DMS153 treated with DMSO at 0.1 percent for 48 hours (cell line): ENCODE data around the gene NKAIN2.

ENCODE experiments used
- DNase-seq: peaks from one replicate; lab custom pipeline; 2025; ENCODE audit not compliant: unreplicated experiment; lab: John Stamatoyannopoulos, UW

Gene NKAIN2

DNA sequence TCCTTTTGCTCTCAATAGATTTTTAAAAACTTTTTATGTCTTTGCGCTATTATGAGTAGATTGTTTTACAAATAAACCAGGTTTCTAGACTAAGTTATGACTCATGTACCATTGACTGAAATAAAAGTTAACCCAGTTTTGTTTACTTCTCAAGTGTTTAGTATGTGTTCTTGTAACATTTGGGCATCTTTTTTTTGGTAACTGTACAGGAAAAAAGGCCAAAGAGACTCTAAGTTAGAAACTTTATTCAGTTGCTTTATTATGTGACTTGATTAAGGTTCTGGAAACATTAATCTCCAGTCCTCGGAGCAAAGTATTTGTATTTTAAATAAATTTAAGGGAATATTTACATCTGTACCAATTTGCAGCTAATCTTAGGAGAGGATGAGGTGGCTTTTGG is 2.9 kb downstream of the NKAIN2 start:
- peak; percentile 56 for DNase-seq

DNA sequence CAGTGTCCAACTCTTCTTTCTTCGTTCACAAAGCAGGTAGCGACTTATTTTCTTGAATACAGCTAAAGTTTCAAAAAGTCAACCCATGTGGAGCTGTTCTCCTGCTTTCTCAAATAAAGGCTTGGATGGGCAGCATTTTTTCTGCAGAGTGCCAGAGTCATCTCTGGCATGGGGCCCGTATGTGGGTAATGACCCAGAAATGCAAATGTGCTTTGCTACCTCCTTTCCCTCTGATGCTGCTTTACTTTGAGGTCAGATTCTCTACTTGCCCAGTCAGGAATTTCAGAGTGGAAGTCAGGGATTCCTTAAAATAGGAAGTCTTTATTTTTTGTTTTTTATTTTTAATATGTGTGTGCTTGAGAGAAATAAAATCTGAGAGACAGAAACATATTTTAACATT is 4.9 kb downstream of the NKAIN2 start:
- DNase-seq = peak; percentile 60

- DNase-seq = no peak
Measured at GRCh38 chr6:123810214-123810613, 6.5 kb downstream of the NKAIN2 start.

DNA sequence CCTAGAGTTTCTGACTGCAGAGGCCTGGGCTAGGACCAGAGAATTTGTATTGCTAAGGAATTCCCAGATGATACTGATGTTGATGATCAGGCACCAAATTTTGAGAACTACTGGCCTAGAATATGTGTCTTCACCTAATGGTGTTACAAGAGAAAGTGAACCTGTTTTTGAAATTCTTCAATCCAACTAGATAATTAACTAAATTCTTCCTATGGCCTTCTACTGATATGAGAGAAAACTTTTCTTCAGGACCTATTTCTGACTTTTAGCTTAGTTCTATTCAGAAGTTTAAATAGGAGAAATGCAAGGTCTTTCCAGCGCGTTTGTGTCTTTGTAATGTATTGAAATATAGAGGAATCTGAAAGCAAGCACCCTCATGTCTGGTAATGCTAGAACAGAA is 7.3 kb downstream of the NKAIN2 start:
- DNase-seq = no peak

GRCh38 chr6:123811378-123811777 is 7.7 kb downstream of the NKAIN2 start:
- DNase-seq = no peak

DNA sequence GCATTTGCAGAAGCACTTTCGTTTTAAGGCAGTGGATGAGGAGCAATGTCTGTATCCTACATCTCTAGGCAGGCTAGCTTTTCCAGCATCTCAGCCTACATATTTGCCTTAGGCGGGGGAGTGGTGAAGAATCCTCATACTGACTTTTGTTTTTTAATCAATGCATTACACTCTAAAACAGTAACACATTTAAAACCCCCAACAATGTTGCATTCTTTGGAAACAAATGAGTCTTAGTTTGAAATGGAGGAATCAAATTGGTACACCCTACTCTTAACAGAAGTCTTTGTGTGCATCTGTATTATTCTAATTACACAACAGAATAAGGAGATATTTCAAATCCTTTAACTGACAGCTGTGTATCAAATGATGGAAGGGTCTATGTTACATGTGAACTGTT is 9.0 kb downstream of the NKAIN2 start:
- no peak for DNase-seq

DNA sequence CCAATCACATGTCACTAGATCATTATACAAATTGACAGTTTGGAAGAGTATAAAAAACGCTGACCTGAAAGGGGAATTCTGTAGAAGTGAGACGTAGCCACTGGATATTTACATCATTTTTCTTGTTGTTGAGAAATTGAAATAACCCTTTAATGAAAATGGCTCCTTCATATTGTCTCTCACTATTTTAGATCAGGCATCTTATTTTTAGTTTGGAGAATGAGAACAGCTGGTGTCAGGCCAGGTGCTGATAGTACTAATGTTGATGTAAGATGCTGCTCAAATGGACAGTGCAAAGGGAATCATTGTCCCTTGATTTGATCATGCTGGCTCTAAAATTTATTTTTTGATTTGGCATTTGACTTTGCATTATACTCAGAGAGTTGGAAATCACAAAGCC is 17.4 kb downstream of the NKAIN2 start:
- DNase-seq = no peak

DNA sequence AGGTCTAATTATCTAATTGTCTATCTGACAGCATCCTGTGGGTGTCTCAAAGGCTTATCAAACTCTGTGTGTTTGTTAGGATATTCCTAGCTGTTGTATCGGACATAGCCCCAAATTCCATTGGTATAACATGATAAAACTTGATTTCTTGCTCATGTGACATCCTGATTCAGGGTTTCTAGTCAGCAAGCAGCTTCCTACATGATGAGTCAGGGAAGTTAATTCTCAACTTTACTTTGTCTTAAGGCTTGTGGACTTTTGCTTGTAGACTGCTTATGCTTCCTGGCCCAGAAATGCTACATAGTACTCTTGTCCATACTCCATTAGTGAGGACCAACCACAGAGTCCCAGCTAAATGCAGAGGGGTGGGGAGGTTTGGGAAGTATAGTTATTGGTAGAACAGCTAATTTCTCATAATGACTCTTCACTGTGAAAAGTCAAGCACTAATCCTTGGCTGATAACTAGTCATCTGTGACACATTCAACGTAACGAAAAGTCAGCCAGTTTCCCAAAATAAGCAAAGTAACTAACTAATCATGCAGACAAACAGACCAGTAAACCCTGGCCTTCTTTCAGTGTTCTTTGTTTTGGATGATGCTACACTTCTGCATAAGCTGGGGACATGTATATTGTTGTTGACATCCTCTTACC is 25.8 kb downstream of the NKAIN2 start:
- DNase-seq = no peak

GRCh38 chr6:123830120-123830519 is 26.5 kb downstream of the NKAIN2 start:
- DNase-seq = no peak

DNA sequence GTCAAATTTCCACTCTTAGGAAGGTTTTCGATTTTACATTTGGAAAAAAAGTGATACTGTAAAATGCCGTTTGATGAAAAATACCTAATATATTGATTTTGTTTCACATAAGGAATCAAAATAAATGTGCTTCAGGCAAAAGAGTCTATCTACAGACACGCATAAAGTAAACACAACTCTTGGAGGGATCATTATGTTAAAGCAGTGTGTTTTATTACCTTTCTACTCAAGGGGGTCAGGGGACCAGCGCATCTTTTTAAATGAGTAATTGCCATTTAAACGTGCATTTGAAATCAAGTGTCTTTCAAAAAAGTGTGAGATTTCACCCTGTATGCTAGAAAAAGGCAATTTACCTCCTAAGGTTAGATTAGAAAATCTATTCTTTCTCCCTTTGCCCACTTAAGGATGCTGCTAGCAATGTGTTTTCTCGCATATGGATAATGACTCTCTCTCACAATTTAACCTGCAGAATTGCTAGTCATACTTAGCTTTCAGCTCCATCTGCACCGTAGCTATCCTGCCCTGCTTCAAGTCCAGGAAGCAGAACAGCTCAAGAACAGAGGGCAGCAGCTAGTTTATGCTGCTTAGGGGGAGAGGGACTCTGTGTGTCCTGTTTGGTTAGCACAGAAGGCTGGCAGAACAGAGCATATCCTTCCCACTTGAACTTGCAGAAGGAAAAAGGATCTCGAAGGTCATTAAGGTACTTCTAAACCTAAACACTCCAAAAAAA is 35.0 kb downstream of the NKAIN2 start:
- peak; percentile 44 for DNase-seq

DNA sequence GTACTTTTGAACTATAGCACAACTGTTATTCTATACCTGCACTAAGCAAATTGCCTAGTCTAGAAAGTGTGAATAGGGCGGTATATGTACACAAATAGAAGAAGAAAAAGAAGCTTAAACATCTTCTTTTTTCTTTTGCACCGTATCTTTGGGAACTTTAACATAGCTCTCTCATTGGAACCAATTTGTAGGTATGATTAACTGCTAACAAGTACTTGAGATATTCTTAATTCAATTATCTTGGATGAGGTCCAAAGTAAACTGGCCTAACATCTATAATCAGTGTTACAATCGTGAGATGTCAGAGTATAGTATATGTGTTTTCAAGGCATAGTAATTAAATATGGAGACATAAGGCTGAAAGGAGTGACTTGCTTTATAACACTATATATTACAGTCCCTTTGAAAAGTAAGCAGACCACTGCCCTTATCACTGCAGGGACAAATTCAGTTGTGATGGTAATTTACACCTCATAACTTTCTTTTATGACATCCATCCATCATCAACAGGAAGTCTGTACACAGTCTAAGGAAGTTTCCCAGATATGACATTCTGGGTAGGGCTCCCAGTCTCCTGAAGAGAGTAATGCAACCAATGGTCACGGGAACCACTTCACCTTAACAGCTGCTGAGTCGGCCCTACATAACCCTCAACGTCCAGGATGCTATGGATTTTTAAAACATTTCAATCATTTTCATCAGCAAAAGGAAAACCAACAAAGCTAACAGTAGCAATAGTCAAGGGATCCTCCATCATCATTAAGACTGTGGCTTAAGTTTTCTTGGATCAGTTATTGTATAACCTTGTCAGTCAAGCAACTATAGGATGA is 37.6 kb downstream of the NKAIN2 start:
- peak; percentile 98 for DNase-seq

DNA sequence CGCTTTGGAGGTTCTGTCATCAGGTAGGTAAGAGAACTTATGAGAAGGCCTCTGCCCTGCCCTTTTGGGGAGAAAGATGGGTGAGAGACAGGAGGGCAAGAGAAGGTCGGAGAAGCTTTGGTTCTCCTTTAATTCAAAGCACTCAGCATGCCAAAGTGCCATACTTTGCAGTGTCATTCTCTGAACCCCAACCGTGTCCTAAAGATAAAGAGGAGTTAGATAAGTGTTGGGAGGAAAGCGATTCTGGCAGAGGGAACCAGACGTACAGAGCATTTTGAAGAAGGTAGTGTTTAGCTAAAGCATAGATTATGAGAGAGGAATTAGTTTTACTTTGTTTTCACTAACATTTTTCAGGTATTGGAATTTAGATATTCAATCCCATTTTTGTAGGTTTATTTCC is 40.3 kb downstream of the NKAIN2 start:
- DNase-seq = no peak

DNA sequence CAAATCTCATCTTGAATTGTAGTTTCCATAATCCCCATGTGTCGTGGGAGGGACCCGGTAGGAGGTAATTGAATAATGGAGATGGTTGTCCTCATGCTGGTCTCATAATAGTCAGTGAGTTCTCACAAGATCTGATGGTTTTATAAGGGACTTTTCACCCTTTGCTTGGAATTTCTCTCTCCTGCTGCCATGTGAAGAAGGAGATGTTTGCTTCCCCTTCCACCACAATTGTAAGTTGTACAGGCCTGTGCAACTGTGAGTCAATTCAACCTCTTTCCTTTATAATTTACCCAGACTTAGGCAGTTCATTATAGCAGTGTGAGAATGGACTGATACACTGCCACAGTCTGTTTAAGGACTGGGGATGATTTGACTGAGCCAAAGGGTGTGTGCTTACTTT is 44.7 kb downstream of the NKAIN2 start:
- DNase-seq = no peak

DNA sequence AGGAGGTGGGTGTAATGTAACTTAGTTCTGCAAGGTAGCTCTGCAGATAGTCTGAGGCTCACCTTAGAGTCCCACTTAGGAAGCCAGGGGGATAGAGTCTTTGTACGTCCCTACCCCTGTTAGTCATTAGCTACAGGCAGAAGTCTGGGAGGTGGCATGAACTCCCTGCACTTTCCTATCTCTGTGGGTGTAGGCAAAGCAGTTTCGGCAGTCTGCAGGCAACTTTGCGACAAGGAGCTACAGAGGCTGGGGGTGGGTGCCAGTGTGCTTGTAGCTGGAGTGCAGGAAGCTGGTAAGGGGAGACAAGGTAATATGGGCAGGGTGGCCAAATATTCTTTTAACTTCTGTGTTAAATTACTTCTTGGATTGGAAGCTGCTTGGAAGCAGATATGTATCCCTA is 45.7 kb downstream of the NKAIN2 start:
- DNase-seq = no peak

- no peak for DNase-seq
Measured at GRCh38 chr6:123850555-123850954, 46.9 kb downstream of the NKAIN2 start.

DNA sequence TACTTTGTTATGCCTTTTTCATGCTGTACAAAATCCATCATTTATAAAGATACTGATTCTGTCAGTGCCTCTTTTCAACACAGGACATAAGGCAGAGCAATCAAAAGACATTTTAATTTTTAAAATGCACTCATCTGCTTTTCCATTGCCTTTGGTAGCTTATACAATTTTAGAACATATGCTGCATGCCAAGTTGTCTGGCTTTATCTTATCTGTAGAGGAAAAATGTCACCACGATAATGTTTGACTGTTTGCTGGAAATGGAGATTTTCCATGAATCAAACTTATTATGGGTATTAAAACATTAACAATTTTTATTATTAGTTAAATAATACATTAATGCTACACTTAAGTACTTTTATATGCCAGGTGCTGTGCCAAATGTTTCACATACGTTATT is 50.5 kb downstream of the NKAIN2 start:
- no peak for DNase-seq

GRCh38 chr6:123855506-123855905 is 51.8 kb downstream of the NKAIN2 start:
- no peak for DNase-seq

- DNase-seq = no peak
Measured at GRCh38 chr6:123859291-123859690, 55.6 kb downstream of the NKAIN2 start.

- DNase-seq = no peak
Measured at GRCh38 chr6:123869334-123869733, 65.7 kb downstream of the NKAIN2 start.

- DNase-seq = no peak
Measured at GRCh38 chr6:123873974-123874373, 70.3 kb downstream of the NKAIN2 start.

GRCh38 chr6:123875784-123876183 is 72.1 kb downstream of the NKAIN2 start:
- DNase-seq = no peak

DNA sequence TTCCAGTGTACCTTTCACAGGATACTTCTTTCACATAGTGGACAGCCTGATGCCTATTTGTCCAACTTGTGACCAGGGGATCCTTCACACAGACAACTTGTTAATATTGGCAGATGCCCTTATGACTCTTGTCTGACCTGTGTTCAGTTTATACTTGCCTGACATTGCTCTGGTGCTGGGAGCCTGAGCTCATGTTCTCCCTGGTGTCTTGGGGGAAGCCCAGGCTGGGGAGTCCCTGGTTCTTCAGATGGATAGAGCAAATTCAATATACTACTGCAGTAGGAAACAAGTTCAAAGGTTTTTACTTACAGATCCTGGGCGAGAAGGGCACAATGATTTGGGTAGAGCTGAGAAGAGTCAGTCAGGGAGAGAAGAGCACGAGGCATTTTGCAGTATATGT is 76.1 kb downstream of the NKAIN2 start:
- no peak for DNase-seq
